ENCODE data around the gene PDE4C.

Gene PDE4C

DNA sequence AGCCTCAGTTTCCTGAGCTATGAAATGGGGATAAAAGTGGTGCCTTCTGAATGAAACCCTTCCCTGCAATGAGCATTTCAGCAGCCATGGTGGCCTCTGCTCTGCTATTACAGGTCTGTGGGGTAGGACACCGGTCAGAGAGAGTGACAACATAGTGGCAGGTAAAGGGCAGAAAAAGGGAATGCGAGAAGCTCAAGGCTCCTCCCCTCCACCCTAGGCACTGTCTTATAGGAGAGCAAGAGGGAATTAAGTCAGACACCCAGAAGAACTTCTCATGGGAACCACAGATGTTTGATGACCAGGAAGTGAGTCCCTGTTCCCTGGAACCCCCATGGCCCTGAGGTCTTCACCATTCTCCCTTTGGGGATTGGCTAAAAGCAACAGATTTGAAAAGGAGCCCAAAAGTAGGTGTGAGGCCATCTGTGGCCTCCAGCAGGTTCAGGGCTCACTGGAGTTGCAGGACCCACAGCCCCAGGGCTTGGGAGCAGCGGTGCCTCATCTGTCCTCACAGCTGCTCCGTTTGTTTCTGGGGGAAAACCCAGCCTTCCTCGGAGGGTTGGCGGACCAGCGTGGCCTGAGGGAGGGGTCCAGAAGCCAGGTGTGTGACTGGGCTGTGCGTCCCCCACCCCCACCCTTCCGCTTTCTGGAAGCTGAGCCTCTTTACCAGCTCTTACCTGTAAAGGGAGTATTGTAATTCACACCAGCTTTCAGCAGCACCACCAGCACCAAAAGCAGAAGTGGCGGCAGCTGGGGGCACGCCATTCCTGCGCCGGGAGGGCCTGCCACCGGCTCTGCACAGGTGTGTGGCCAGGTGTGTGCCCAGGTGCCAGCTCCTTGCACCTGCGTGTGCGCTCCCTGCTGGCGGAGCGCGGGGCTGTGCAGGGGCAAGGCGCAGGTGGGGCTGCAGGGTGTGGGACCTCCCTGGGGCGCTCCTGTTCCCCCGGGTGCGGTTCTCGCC, 28.6 kb upstream of the PDE4C start:
- DNase-seq (ENCODE audit: low read depth), result no peak

DNA sequence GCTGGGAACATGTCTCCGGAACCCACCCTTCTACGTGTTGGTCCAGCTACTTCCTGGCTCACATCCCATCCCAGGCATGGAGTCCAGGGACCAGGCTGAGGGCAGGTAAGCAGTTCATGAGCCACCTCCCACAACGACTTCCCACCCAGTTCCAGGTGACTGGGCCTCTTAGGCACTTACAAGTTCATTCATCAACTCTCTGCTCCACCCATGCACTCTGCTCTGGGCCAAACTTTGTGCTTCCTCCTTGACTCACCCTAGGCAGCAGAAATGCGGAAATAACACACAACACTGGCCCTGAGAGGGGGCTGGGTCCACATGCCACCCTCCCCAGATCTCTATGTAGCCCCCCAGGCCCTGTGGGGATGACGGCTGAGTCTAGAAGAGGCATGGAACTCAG, 27.5 kb upstream of the PDE4C start:
- no peak for DNase-seq (ENCODE audit: low read depth)

DNA sequence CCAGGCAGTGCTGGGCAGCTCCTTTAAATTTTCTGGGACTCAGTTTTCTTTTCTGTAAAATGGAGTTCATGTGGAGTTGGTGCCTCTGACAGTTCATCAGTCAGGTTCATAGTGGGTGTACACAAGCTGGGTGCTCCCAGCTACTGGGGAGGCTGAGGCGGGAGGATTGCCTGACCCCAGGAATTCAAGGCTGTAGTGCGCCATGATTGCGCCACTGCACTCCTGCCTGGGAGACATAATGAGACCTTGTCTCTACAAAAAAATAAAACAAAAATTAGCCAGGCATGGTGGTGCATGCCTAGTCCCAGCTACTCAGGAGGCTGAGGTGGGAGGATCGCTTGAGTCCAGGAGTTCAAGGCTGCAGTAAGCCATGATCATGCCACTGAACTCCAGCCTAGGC, 26.9 kb upstream of the PDE4C start:
- DNase-seq (ENCODE audit: low read depth), result no peak

DNA sequence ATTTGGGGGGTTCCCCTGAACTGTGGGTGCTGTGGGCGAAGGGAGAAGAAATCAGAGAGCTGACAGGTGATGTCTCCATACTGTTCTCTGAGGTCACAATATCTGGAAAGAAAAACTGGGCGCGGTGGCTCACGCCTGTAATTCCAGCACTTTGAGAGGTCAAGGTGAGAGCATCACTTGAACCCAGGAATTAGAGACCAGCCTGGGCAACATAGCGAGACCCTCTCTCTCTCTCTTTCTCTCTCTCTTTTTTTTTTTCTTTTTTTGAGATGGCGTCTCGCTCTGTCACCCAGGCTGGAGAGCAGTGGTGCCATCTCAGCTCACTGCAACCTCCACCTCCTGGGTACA, 26.1 kb upstream of the PDE4C start:
- DNase-seq (ENCODE audit: low read depth), result no peak

DNA sequence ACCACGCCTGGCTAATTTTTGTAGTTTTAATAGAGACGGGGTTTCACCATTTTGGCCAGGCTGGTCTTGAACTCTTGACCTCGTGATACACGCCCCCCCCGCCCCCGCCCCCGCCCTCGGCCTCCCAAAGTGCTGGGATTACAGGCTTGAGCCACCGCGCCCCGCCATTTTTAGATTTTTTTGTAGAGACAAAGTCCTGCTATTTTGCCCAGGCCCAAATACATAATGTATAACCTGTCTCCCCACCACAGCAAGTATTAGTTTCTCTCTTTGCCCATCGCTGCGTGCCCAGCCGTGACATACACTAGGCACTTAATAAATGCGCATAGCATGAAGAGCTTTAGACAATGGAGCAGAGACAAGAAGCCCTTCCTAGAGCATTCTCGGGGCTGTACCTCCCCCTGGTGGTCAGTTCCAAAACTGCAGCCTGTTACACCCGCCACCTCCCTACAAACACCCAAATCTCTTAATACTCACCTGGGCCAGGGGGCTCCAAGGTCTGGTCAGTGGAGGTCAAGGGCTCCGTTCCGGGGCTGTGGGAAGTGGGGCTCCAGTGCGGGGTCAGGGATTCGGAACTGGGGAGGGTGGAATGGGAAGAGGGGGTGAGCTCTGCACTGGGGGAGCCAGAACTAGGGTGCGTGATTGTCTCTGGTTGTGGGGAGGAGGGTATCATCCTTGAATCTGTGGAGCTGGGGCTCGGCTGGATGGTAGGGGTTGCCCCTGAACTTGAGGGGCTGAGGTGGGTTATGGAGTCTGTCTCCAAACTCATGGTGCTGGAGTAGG, 25.5 kb upstream of the PDE4C start:
- peak; percentile 43 for DNase-seq (ENCODE audit: low read depth)

DNA sequence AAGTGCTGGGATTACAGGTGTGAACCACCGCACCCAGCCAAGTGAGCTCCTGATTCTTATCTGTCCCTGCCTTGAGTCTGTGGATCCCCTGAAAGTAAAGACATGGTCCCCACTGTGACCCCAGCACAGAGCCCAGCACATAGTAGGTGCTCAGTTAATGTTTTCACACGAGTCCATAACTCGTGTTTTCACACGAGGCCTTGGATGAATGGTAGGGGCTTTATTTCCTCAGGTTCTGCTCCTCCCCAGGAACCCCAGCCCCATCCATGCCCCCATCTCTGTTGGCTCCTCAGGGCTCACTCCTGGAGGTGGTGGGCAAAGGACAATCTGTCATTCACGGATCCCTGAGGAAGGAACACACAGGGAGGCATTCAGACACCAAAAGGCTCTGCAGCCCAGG, 23.6 kb upstream of the PDE4C start:
- no peak for DNase-seq (ENCODE audit: low read depth)

DNA sequence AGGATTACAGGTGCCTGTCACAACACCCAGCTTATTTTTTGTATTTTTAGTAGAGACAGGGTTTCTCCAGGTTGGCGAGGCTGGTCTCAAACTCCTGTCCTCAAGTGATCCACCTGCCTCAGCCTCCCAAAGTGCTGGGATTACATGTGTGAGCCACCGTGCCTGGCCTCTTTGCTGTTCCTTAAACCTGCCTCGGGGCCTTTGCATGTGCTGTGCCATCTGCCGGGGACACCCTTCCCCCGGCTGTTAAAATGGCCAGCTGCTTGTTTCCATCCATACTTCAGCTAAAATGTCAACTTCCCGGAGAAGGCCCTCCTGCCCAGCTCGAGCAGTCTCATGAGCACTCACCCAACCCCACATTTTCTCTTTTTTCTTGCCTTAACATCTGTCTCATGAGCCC, 19.1 kb upstream of the PDE4C start:
- no peak for DNase-seq (ENCODE audit: low read depth)

DNA sequence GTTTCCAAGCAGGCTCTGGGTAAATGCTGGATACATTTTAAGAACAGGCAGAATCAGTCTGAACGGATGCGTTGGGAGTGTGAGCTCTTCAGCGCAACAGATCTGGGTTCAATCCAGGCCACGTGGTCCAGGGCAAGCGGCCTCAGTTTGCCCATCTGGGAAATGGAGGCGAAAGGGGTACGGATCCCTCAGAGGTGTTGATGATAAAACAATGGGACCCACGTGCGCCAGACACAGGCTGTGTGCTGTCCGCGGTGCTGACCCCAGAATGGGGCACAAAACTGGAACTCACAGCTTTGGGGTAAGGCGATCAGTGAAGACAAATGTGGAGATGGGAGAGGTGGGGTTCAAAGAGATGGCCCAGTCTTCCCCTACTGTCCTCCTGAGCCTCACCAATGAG, 13.1 kb upstream of the PDE4C start:
- no peak for DNase-seq (ENCODE audit: low read depth)

DNA sequence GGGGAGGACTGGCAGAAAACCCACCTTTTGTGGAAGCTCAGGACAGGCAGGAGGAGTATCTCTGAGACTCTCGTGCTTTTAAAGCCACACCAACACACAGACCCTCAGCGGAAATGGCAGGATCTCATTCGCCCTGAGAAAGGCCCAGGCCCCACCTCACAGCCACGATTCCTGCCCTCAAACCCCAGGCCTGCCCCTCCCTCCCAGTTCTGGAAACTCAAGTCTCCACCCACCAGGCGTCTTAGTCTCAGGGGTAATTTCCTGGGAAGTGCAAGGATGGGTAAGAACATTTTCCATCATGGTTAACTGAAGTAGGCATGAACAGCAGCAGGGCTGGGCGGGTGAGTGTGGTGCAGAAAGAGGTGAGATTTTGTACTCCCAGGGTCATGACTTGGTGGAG, 8.0 kb upstream of the PDE4C start:
- DNase-seq (ENCODE audit: low read depth), result no peak

DNA sequence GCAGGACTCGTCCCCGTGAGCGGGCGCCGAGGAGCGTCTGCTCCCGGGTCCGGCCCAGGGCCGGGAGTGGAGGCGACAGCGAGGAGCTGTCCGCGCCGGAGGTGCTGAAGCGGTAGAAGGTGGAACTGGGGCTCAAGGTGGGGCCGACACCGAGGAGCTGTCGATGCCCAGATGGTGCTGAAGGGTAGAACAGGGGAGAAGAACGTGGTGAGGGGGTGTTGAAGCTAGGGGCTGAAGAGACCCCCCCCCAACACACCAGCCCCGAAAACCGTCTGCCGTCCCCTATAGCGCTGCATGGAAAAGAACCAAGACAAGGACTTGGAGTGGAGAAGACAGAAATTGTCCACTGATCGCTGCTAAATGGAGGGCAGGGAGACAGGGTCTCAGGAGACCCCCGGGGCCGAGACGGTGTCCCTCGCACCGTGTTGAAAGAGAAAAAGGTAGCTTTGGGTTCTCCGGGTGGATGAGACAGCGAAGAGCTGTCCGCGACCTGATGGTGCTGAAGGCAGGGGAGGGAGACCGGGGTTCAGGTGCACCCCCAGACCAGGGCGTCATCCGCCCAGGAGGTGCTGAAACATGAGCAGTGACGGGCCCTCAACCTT, 7.1 kb upstream of the PDE4C start:
- DNase-seq (ENCODE audit: low read depth), result no peak

DNA sequence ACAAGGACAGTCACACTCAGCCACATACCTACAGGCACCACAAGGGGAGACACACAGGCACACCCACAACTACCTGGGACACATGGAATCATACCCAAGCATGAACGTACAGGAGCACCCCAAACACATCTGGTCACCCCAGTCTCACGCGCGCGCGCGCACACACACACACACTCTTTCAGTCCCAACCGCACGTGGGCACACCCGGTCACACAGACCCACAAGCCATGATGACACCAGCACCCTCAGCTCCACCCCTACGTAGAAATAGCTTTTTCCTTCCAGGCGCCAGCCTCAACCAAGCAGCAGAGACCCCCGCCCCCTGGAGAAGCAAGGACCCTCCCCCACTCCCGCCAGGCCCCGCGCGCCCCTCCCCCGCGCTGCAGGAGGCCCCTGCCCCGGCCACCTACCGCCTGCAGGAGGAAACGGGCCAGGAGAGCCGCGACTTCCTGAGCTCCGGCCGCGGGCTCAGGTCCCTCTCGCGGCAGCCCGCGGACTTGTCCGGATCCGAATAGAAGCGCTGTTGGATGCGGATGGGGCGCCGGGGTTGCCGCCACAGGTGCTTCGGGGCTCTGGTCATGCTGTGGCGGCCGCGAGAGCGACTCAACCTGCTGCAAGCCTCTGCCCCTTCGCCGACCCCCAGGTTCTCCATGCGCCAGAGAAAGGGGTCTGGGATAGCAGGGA, 6.4 kb upstream of the PDE4C start:
- DNase-seq (ENCODE audit: low read depth), result no peak

DNA sequence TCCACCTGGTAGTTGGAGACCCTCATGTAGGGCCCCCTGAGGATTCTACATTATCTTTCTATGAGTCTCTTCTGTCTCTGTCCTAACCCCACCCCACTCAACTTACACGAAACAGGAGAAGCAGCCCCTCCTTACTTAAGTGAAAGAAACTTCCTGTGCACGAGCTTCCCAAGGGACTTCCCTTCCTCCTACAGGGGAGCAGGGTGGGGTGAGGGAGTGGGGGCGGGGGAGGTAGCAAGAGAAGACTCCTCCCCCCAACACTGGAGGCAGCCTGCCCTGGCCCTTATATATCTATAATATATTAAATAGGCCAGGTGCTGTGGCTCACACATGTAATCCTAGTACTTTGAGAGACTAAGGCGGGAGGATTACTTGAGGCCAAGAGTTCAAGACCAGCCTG, 5.5 kb upstream of the PDE4C start:
- DNase-seq (ENCODE audit: low read depth), result no peak

DNA sequence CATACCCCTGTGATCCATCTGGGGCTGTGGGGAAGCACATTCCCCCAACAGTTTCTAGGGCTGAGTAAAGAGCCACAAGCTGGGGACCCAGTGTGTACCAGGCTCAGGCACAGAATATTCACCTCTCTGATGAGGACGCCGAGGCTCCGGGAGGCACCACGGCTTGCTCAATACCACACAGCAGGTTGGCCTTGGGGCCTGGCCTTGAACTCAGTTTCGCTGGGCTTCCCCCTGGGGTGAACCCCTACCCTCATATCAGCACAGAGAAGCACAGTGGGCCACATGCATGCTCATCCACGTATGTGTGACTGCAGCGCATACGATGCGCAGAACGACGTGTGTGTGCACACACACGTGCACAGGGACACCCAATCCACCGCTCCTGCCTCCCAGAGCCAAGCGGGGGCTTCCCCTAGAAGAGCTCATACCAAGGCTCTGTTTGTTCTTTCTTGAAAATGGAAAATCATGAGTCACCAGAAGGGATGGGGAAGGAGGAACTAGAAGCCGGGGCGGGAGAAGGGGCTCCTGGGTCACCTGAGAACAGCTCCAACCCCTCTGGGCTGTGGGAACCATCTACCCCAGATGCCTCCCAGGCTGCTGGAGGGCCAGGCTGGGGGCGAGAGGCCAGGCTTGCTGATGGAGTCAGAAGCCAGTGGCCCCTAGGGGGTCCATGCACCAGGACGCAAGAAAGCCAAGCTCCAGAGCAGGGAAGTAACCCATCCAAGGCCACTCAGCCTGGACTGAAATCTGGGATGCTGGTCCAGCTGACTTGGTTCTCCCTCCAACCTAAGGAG, 4.9 kb upstream of the PDE4C start:
- DNase-seq (ENCODE audit: low read depth), result no peak

DNA sequence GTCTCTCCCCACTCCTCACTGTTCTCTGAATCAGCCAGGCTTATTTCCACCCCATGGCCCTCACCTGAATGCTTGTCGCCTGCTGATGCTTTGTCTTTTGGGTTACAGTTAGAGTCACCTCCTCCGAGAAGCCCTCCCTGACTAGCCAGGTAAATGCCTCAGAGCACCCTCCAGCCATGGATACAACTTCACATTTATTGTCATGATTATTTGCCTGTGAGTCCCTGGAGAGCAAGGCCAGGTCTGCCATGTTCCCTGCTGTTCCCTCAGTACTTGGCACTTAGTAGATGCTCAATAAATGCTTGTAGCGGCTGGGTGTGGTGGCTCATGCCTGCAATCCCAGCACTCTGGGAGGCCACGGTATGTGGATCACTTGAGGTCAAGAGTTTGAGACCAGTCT, 3.7 kb upstream of the PDE4C start:
- DNase-seq (ENCODE audit: low read depth), result no peak

DNA sequence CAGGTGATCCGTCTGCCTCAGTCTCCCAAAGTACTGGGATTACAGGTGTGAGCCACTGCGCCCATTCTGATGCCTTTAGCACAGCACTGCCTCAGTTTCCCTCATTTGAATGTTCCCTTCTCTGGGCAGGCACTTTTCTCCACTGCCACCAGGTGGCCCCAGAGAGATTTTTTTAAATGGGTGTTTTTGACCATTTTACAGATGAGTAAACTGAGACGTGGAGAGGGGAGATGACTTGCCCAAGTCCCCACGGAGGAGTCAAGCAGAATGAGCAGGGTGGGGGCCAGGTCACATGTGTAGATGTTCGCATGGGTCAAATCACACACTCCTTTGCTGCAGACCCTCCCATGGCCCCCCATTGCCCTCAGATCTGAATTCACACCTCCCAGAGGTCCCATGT, 3.2 kb upstream of the PDE4C start:
- no peak for DNase-seq (ENCODE audit: low read depth)

DNA sequence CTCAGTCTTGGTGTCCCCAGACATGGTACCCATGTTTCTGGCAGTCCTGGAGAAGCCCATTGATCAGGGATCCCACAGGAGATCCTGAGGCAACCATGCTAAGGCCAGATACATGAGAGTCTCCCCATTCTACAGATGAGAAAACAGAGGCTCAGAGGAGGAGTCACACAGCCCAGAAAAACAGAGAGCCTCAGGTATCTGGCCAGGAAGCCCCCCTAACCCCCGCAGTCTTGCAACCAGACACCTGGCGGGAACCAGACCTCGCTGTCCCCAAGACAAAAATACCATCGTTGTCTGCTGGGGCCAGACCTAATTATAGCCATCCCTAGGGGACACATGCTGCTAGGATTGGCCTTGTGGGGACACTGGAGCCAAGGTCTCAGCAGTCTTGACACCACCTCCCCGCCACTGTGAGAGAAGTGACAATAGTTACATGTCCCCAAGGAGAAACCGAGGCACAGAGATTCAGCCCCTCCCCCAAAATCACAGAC, 1.6 kb upstream of the PDE4C start:
- no peak for DNase-seq (ENCODE audit: low read depth)

DNA sequence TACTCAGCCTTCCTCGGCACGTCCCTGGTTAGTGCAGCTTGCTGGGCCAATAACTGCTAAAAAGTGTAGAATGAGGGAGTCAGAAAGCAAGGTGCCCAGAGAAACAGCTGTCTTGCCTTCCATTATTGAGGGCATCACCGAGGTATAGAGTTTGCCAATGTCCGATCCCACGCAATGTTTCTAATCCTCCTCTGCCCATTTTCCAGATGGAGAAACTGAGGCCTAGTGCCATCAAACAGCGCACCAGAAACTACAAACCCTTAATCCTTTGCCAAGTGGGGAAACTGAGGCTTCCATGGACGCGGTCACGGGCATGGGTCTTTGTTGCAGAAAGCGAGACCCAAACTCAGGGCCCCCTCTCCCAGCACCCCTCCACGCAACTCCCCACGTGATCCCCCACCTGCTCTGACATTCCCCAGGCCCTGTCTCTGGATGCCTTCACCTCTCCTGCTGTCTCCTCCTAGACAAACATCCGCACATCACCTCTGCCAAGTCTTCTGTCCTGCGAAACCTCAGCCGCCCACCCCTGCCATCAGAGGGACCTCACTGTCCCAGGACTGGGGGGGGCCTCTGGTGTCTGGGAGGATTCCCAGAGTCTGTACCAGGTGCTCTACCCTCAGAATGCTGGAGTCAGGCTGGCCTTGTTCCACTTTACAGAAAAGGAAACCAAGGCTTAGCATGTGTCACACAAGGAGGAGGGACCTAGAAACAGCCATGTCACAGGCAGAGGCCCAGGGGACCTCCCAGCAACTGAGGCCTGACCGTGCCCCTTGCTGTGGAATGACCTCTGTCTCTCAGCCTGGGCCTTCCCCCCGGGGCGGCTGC, 930 bp upstream of the PDE4C start:
- no peak for DNase-seq (ENCODE audit: low read depth)

DNA sequence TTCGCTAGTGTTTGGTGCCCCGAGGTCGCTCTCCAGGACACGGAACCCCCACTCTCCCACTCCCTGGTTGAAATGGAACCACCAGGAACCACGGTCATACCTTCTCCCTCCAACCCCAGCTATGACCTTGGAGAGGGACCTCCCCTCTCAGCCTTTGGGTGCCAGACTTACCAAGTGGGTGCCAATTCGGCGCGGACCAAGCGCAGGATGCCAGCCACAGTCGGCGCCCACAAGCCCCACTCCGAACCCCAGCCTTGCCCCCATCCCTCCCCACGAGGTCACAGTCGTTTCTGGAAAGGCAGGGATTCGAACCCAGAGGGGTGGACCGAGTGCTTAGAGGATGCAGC, 910 bp downstream of the PDE4C start:
- no peak for DNase-seq (ENCODE audit: low read depth)

DNA sequence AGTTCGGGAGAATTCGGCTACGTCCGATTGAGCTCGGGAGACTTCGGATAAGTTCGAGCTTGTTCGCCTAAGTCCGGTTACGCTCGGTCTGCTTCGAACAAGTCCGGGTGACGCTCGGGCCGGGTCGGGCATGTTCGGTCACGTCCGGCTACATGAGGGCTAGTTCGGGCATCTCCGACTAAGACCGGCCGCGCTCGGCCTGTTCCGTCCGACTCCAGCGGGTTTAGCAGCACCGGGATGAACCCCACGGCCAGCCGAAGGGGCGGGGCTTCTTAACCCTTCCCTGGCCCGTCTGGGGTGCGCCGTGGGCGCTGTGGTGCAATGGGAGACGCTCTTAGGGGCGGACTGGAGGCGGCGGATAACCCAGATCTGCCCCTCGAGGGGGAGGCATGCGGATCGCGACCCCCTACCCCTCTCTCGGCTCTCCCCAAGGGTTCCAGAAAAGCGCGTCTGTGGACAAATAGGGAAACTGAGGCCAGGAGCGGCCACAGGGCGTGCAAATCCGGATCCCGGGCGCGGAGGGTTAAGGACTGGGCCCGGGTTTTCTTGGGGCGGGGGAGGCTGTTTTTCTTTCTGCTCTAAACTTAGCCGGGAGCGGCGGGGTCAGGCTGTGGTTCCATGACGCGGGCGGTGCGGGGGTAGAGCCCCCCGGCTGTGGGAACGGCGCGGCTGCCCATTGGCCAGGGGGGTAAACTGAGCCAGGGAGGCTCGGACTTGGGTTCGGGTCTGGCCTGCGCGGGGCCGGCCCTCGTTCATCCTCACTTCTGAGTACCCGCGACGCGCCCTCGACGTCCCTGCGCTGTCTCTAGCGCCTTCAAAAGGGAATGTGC, 1.5 kb downstream of the PDE4C start:
- DNase-seq (ENCODE audit: low read depth), result peak; percentile 56
